Measurements from ENCODE around the gene ACBD5.

Gene ACBD5

GRCh38 chr10:27155066-27155754, 85.4 kb downstream of the ACBD5 start, which contains the start of gene MASTL:
Gene MASTL (plus strand): TSS chr10:27155352. CDS start chr10:27155427, 75 bp downstream.
- DNase-seq (ENCODE audit: extremely low spot score, insufficient read length, low read depth) (peak; percentile 85), FAIRE-seq (peak; percentile 94)

GRCh38 chr10:27153845-27154193, 86.8 kb downstream of the ACBD5 start:
- no peak for FAIRE-seq

GRCh38 chr10:27153329-27153728, 87.3 kb downstream of the ACBD5 start:
- FAIRE-seq (no peak), DNase-seq (ENCODE audit: extremely low spot score, insufficient read length, low read depth) (no peak)

More at GRCh38 chr10:27153845-27154193, 86.8 kb downstream of the ACBD5 start:
- no peak for DNase-seq (ENCODE audit: extremely low spot score, insufficient read length, low read depth)

DNA sequence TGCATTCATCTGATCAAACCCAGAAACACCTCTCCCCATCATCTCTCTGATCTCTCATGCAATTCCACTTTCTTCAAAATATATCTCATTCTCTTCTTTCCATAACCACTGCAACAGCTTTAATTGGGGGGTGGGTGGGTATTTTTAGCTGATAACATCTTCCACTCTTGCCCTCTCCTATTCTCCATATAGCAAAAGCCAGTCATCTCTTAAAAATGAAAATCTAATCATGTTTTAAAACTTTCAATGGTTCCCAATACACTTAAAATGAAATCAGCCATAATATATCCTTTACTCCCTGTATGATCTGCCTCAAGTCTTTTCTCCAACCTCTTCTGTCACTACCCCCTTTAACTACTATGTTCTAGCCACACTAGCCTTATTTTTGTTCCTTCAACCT, 87.9 kb downstream of the ACBD5 start:
- FAIRE-seq = no peak
- DNase-seq (ENCODE audit: extremely low spot score, insufficient read length, low read depth) = no peak

- FAIRE-seq (no peak), DNase-seq (ENCODE audit: extremely low spot score, insufficient read length, low read depth) (no peak)
Measured at GRCh38 chr10:27150261-27150660, 90.3 kb downstream of the ACBD5 start.

DNA sequence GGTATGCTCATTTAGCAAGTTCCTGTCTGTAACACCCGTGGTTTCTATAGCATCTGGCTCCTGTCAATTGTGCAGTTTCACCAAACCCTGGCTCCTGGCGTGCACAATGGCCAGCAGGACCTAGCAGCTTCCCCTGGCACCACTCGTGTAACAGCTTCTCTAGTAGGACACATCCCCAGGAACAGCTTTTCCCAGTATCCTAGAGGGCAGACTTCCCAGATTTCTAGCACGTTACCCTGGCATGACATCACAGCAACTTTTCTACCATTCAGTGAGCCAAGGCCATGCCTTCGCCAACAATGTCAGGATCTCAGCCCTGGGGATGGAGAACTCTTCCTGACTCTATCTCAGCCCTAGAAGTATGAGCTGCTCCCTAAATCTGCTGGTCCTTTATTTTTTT, 92.9 kb downstream of the ACBD5 start:
- FAIRE-seq (no peak), DNase-seq (ENCODE audit: extremely low spot score, insufficient read length, low read depth) (no peak)

DNA sequence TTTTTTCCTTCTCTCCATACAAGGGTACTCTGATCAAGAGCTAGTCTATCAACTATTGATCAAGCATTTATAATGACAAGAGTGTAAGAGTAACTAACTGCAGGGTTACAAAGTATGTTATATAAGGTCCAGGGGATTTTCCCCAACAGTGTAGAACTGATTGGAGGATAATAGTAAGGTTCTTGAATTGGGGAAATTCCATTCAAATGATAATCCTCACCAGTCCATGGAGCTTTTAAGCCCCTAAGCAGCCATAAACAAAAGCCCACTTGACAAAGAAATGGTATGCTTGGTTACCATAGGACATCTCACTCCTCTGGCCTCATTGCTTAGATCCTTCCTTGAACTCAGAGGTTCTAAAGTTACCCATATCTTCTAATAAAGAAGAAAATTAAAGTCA, 94.7 kb downstream of the ACBD5 start:
- FAIRE-seq (no peak), DNase-seq (ENCODE audit: extremely low spot score, insufficient read length, low read depth) (no peak)
